ENCODE measurements around the gene PTPRK. TPM values are rescaled to one million over a fixed set of nuclear protein-coding genes. Genes with fewer than 3 reads are reported as not detected.
A peak's percentile ranks its signal among the peaks of the same experiment; 100 is the strongest.

The PTPRK gene
- total RNA-seq, 4 donors from 2014 or later: 26.7 to 47.5 (median 41.4) TPM

GRCh38 chr6:128521282-128521632 is 858 bp upstream of the PTPRK start:
- no peak for DNase-seq (ENCODE audit: low spot score in 2 of 2)
- WGBS, 2 donors: 40 to 42% methylated on average over 2 of the region's 2 CpGs
- intact Hi-C loops (cut with DNase I; ENCODE audit: low total_unique reads): no loop called here
- H3K4me3 ChIP-seq (ENCODE audit: low read depth, poor library complexity, severe bottlenecking): no peak overlapping the region
- TF ChIP-seq, protein P1, sequence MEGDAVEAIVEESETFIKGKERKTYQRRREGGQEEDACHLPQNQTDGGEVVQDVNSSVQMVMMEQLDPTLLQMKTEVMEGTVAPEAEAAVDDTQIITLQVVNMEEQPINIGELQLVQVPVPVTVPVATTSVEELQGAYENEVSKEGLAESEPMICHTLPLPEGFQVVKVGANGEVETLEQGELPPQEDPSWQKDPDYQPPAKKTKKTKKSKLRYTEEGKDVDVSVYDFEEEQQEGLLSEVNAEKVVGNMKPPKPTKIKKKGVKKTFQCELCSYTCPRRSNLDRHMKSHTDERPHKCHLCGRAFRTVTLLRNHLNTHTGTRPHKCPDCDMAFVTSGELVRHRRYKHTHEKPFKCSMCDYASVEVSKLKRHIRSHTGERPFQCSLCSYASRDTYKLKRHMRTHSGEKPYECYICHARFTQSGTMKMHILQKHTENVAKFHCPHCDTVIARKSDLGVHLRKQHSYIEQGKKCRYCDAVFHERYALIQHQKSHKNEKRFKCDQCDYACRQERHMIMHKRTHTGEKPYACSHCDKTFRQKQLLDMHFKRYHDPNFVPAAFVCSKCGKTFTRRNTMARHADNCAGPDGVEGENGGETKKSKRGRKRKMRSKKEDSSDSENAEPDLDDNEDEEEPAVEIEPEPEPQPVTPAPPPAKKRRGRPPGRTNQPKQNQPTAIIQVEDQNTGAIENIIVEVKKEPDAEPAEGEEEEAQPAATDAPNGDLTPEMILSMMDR (IDR thresholded peaks at IDR 0.05): no peak
- no peak for TF ChIP-seq POLR2A (IDR thresholded peaks at IDR 0.05)

GRCh38 chr6:128519931-128520435 is 416 bp downstream of the PTPRK start:
- intact Hi-C loops (cut with DNase I; ENCODE audit: low total_unique reads): no loop called here
- peak overlapping the region; percentile 93 for H3K4me3 ChIP-seq (ENCODE audit: low read depth, poor library complexity, severe bottlenecking)
- 0 to 1% methylated on average over 30 to 32 of the region's 39 CpGs for WGBS, 2 donors
- DNase-seq (ENCODE audit: low spot score in 2 of 2): peak; percentile 39 to 92
- TF ChIP-seq, protein P1 (IDR thresholded peaks at IDR 0.05): no peak

DNA sequence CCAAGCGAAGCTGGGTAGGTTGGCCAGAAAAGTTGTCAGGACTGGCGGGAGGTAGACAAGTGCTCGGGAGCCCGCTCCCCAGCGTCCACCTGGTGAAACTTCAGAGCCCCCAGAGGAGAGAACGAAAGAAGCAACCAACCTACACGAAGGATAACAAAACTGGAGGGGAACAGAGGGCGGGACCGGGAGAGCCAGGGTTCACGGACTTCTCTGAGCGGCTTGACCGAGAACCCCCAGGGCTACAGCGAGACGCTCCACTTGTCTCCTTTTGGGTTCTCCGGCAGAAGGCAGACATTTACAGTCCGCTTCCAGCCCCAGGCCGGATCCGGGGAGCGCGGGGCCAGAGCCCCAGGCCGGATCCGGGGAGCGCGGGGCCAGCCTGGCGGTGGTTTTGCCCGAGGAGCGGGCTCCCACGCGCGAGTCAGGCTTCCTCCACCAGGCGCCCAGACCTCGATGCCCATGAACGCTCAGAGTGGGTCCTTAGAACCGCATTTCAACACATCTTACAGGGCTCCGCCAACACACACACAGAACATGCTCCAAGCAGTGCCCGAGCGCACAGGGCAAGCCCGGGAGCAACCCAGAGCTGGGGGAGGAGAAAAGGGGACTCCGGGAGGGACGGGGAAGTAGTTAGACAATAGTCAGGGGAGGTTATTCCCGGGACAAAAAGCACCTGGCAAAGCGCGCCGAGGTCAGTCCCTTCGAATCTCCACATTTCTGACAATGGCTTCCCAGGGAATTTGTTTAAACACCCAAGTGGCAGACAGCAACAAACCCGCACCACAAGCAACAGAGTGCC is 1.1 kb downstream of the PTPRK start:
- peak; percentile 34 to 88 for DNase-seq (ENCODE audit: low spot score in 2 of 2)
- intact Hi-C loops (cut with DNase I; ENCODE audit: low total_unique reads): no loop called here
- 0 to 1% methylated on average over 42 to 46 of the region's 46 CpGs for WGBS, 2 donors
- no peak for TF ChIP-seq POLR2A (IDR thresholded peaks at IDR 0.05)
- TF ChIP-seq, protein P1 (IDR thresholded peaks at IDR 0.05): no peak
- peak overlapping the region; percentile 93 for H3K4me3 ChIP-seq (ENCODE audit: low read depth, poor library complexity, severe bottlenecking)

- intact Hi-C loops (cut with DNase I; ENCODE audit: low total_unique reads): no loop called here
- 12% methylated on average over 21 of the region's 21 CpGs for WGBS, 2 donors
- TF ChIP-seq, protein P1 (IDR thresholded peaks at IDR 0.05): no peak
- no peak for TF ChIP-seq POLR2A (IDR thresholded peaks at IDR 0.05)
- H3K4me3 ChIP-seq (ENCODE audit: low read depth, poor library complexity, severe bottlenecking): peak overlapping the region; percentile 93
- DNase-seq (ENCODE audit: low spot score in 2 of 2): no peak
These were observed 1.8 kb downstream of the PTPRK start for GRCh38 chr6:128518434-128519131.

- no peak for TF ChIP-seq POLR2A (IDR thresholded peaks at IDR 0.05)
- TF ChIP-seq, protein P1 (IDR thresholded peaks at IDR 0.05): no peak
- H3K4me3 ChIP-seq (ENCODE audit: low read depth, poor library complexity, severe bottlenecking): no peak overlapping the region
- no peak for DNase-seq (ENCODE audit: low spot score in 2 of 2)
- intact Hi-C loops (cut with DNase I; ENCODE audit: low total_unique reads): no loop called here
- WGBS, 2 donors: 88 to 94% methylated on average over 2 of the region's 2 CpGs
These were observed 3.3 kb downstream of the PTPRK start for GRCh38 chr6:128517124-128517523.

Data from lower leg skin (tissue), 4 donors.